Aorta (tissue), 5 donors: ENCODE data around the gene PPIL6. TPM values are rescaled to one million over a fixed set of nuclear protein-coding genes. Genes with fewer than 3 reads are reported as not detected.
A peak's percentile ranks its signal among the peaks of the same experiment; 100 is the strongest.

Experiments used
- ATAC-seq: fragments of 200-7000 bp; cut with Tn5 transposase; one replicate; pipeline ENCODE4 v1.9.1; 2022; ENCODE audit warnings: moderate library complexity; ENCODE audit not compliant: low FRiP score
- DNase-seq, 2 donors: peaks; one replicate each; pipeline ENCODE4 v3.0.0-alpha.2; 2020
- H3K27ac ChIP-seq, 2 donors: one replicate each; pipeline ENCODE4 v1.5.1; 2013; ENCODE audit warnings: low read length in 2 of 2, mild to moderate bottlenecking in 2 of 2, moderate library complexity in 2 of 2, control low read depth in 1 of 2, inconsistent platforms in 1 of 2, low read depth in 1 of 2
- H3K27me3 ChIP-seq, 2 donors: one replicate each; pipeline ENCODE4 v1.6.1; 2013; ENCODE audit warnings: control low read depth in 1 of 2, low read length in 1 of 2, mild to moderate bottlenecking in 1 of 2, moderate library complexity in 1 of 2; ENCODE audit not compliant: insufficient read depth in 2 of 2, control insufficient read depth in 1 of 2
- H3K36me3 ChIP-seq, 2 donors: one replicate each; pipeline ENCODE4 v1.6.1; 2013; ENCODE audit warnings: control low read depth in 1 of 2, low read length in 1 of 2, mild to moderate bottlenecking in 1 of 2; ENCODE audit not compliant: insufficient read depth in 2 of 2, control insufficient read depth in 1 of 2
- H3K4me1 ChIP-seq, 2 donors: one replicate each; pipeline ENCODE4 v1.6.1; 2013; ENCODE audit warnings: low read length in 2 of 2, control low read depth in 1 of 2, mild to moderate bottlenecking in 1 of 2, moderate library complexity in 1 of 2; ENCODE audit not compliant: insufficient read depth in 2 of 2, control insufficient read depth in 1 of 2
- H3K4me3 ChIP-seq, 2 donors: one replicate each; pipeline ENCODE4 v1.5.1; 2013; ENCODE audit warnings: low read length in 2 of 2, control low read depth in 1 of 2, mild to moderate bottlenecking in 1 of 2
- H3K9me3 ChIP-seq: one replicate; pipeline ENCODE4 v1.6.1; 2013; ENCODE audit warnings: mild to moderate bottlenecking, low read length; ENCODE audit not compliant: control insufficient read depth
- WGBS, 2 donors: extraction: QIAGEN DNeasy Blood & Tissue Kit; methylation state at CpG; one replicate each; pipeline ENCODE4 v1.1.7; 2013; 5-methylcytosine and 5-hydroxymethylcytosine counted together
- intact Hi-C, 2 donors: fragments of 100-400 bp; cut with DNase I; formaldehyde crosslinking; loops; one replicate each; pipeline versions ENCODE4 v1.14.2 to v1.15.0; 2022
- polyA plus RNA-seq, 2 donors: library from polyadenylated mRNA; stranded (reverse); fragments of 200-250 nt; gene quantifications; one replicate each; pipeline ENCODE4 v1.2.3, GENCODE V29; 2013
- total RNA-seq, 2 donors: library from RNA; stranded (reverse); fragmentation: NEBNext Ultra II Directional; extraction: Animal tissue kit (Norgen Biotek cat#: 25700); gene quantifications; one replicate each; pipeline ENCODE4 v1.2.1, GENCODE V29; 2021
- donor health status: healthy with polysubstance abuse.
- donor health status: Bipolar disorder and iron deficiency.
- donor health status: DM: no; HTN: no; CAD: no.
- donor health status: DM: no; HTN: no; CAD: no.
- donor health status: DM: yes; HTN: yes; CAD: no.

The PPIL6 gene
- total and polyA plus RNA-seq, 4 donors: 1.0 to 2.7 (median 1.6) TPM

DNA sequence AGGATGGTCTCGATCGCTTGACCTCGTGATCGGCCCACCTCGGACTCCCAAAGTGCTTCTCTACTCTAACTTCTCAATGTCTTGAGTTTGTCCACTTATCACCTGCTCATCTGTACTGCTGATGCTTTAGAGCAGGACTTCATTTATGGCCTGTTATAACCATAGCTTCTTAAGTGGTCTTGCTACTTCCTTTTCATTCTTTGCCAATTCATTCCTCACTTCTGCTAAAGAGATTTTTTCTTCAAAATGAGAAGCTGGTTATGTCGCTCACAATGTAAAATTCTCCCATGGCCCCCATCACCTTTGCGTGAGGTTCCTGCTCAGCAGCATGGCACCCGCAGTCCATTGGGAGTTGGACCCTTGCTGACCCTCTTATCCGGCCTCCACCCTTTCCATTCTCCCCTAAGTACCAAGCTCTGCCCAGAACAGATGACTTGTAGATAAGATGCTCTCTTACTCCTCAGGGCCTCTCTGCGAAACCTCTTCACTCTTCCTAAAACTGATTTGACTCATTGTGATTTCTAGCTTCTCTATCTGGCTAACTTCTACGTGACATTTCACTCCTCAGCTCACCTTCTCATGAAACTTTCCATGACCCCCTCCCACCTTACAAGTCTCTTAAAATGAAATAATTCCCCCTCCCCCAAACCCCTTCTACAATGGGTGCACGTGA is 44.2 kb downstream of the PPIL6 start:
- ATAC-seq (no peak), DNase-seq (no peak)
- intact Hi-C loops: no loop called here
- H3K9me3 ChIP-seq: no peaks in the 10 kb centered on the region
- H3K36me3 ChIP-seq: no peaks in the 10 kb centered on the region
- H3K27ac ChIP-seq: no peak overlapping the region
- no peak overlapping the region for H3K4me3 ChIP-seq
- H3K27me3 ChIP-seq: no peaks in the 10 kb centered on the region
- peaks cover 0 to 1% of the 10 kb centered on the region in 2 donors for H3K4me1 ChIP-seq
- WGBS, 2 donors: 93 to 96% methylated on average over 12 of the region's 12 CpGs

GRCh38 chr6:109393886-109394281 is 46.5 kb downstream of the PPIL6 start:
- no peaks in the 10 kb centered on the region for H3K36me3 ChIP-seq
- no peak overlapping the region for H3K27ac ChIP-seq
- no peak for DNase-seq
- H3K9me3 ChIP-seq: no peaks in the 10 kb centered on the region
- H3K4me1 ChIP-seq: no peaks in the 10 kb centered on the region
- H3K4me3 ChIP-seq: no peak overlapping the region
- no peaks in the 10 kb centered on the region for H3K27me3 ChIP-seq
- no peak for ATAC-seq
- WGBS, 2 donors: 71 to 78% methylated on average over 2 of the region's 2 CpGs
- intact Hi-C loops: no loop called here

GRCh38 chr6:109393157-109393885 is 47.1 kb downstream of the PPIL6 start:
- H3K27ac ChIP-seq: no peak overlapping the region
- H3K4me1 ChIP-seq: no peaks in the 10 kb centered on the region
- H3K9me3 ChIP-seq: no peaks in the 10 kb centered on the region
- intact Hi-C loops: no loop called here
- ATAC-seq (no peak), DNase-seq (no peak)
- H3K27me3 ChIP-seq: no peaks in the 10 kb centered on the region
- H3K36me3 ChIP-seq: no peaks in the 10 kb centered on the region
- H3K4me3 ChIP-seq: no peak overlapping the region
- 90 to 95% methylated on average over 5 of the region's 5 CpGs for WGBS, 2 donors

DNA sequence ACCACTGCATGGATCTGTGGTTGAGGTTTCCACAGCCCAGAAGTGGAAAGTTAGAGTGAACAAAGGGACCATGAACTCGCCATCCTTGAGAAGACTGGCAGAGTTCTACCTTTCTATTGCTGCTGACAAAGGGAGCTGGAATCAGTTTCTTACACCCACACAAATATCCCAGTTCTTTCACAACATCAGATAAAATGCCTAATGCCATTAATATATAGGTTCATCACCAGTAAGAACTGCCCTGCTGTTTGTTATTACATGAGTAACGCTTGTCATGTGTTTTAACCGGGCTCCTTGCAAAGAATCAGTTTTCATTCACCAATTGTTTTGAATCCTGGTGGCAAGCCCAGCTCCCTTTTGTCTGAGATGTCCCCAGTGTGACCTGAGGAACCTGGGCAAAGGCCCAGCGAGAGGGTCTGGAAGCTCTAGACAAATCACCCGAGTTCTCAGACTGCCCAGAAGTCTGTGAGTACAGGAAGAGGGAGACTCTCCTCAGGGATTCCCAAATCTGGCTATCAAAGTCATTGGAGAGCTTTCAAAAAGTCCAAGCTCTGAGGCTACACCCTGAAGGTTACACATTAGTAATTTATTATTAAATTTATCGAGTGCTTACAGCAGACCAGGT is 50.7 kb downstream of the PPIL6 start:
- DNase-seq (no peak), ATAC-seq (no peak)
- no peaks in the 10 kb centered on the region for H3K36me3 ChIP-seq
- intact Hi-C loops: loop anchor here in 1 of 2 donors (10.0 kb wide), 1 partner anchor 295 kb away; the partner anchor contains the start of genes CEP57L1 and SESN1
- H3K4me1 ChIP-seq: no peaks in the 10 kb centered on the region
- no peak overlapping the region for H3K4me3 ChIP-seq
- no peaks in the 10 kb centered on the region for H3K9me3 ChIP-seq
- H3K27ac ChIP-seq: no peak overlapping the region
- no peaks in the 10 kb centered on the region for H3K27me3 ChIP-seq
- WGBS, 2 donors: 57 to 60% methylated on average over 6 of the region's 6 CpGs

DNA sequence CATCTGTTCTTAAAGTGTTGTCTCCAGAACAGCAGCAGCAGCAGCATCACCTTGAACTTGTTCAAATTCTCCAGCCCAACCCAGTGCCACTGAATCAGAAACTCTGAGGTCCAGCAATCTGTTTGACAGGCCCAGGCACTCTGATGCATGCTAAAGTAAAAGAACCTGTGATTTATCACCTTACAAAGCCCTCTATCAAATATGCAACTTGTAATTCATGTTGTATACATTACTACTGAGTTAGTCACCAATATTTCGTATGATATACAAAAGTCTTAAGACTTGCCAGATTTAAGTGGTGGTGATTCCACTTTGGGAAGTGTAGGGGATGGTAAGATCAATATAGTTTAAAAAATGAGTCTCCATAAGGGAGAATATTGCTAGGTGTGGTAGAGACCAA is 52.2 kb downstream of the PPIL6 start:
- Histone ChIP-seq H3K4me1 (no peaks in the 10 kb centered on the region), H3K27ac (no peak overlapping the region), H3K4me3 (no peak overlapping the region), H3K36me3 (no peaks in the 10 kb centered on the region), H3K9me3 (no peaks in the 10 kb centered on the region), H3K27me3 (no peaks in the 10 kb centered on the region)
- no peak for DNase-seq
- WGBS, 2 donors: 93 to 95% methylated on average over 1 of the region's 1 CpG
- no peak for ATAC-seq
- intact Hi-C loops: loop anchor here in 1 of 2 donors (10.0 kb wide), 1 partner anchor 293 kb away; the partner anchor contains the start of genes CEP57L1 and SESN1

- intact Hi-C loops: loop anchor here (1.0 to 10.0 kb wide), 6 partner anchors 57 to 291 kb away; partner anchors contain the start of genes PPIL6 (in 2 of the 2), SESN1 (in 2 of the 2), SMPD2 (in 2 of the 2) and CEP57L1 (in 1 of the 2)
- Histone ChIP-seq H3K36me3 (no peaks in the 10 kb centered on the region), H3K27me3 (no peaks in the 10 kb centered on the region), H3K9me3 (no peaks in the 10 kb centered on the region), H3K4me1 (no peaks in the 10 kb centered on the region), H3K4me3 (no peak overlapping the region), H3K27ac (peak overlapping the region in 1 of 2 donors; percentile 76)
- ATAC-seq (no peak), DNase-seq (no peak)
- WGBS, 2 donors: 17 to 19% methylated on average over 5 of the region's 5 CpGs
Observed at GRCh38 chr6:109383438-109383940, 56.9 kb downstream of the PPIL6 start.

- intact Hi-C loops: loop anchor here (1.0 to 10.0 kb wide), 6 partner anchors 58 to 291 kb away; partner anchors contain the start of genes PPIL6 (in 2 of the 2), SESN1 (in 2 of the 2), SMPD2 (in 2 of the 2) and CEP57L1 (in 1 of the 2)
- 0% methylated on average over 42 of the region's 42 CpGs for WGBS, 2 donors
- peaks cover 0 to under 1% of the 10 kb centered on the region in 2 donors for H3K4me1 ChIP-seq
Observed at GRCh38 chr6:109382576-109383437, 57.6 kb downstream of the PPIL6 start.

More at GRCh38 chr6:109382576-109383437, 57.6 kb downstream of the PPIL6 start:
- Histone ChIP-seq H3K4me3 (peak overlapping the region; percentile 57 to 88), H3K36me3 (no peaks in the 10 kb centered on the region), H3K27ac (peak overlapping the region; percentile 62 to 98), H3K9me3 (no peaks in the 10 kb centered on the region), H3K27me3 (no peaks in the 10 kb centered on the region)
- DNase-seq (peak; percentile 96 to 97), ATAC-seq (peak; percentile 96)
